A549 (cell line): ENCODE measurements around the gene RERE.

Source experiments
- EP300 ChIP-seq, 2 experiments: fragments of >200 bp; sonication (Bioruptor Twin); formaldehyde crosslinking; IDR thresholded peaks; 2 replicates in 1 of 2; 3 replicates in 1 of 2; pipeline ENCODE4 v1.6.1; 2016 to 2017
- RARB ChIP-seq: fragments of 250-450 bp; sonication (Bioruptor Pico); IDR thresholded peaks from 2 replicates; pipeline ENCODE4 v1.8.0; 2021; ENCODE audit warnings: mild to moderate bottlenecking, moderate library complexity
- TF ChIP-seq, protein P1 (sequence below): fragments of >200 bp; sonication (Bioruptor Twin); formaldehyde crosslinking; IDR thresholded peaks from 3 replicates; pipeline ENCODE4 v1.5.1; 2016

GRCh38 chr1:8396083-8396785 is 421.2 kb downstream of the RERE start:
- no peak for TF ChIP-seq RARB
- TF ChIP-seq, protein P1, sequence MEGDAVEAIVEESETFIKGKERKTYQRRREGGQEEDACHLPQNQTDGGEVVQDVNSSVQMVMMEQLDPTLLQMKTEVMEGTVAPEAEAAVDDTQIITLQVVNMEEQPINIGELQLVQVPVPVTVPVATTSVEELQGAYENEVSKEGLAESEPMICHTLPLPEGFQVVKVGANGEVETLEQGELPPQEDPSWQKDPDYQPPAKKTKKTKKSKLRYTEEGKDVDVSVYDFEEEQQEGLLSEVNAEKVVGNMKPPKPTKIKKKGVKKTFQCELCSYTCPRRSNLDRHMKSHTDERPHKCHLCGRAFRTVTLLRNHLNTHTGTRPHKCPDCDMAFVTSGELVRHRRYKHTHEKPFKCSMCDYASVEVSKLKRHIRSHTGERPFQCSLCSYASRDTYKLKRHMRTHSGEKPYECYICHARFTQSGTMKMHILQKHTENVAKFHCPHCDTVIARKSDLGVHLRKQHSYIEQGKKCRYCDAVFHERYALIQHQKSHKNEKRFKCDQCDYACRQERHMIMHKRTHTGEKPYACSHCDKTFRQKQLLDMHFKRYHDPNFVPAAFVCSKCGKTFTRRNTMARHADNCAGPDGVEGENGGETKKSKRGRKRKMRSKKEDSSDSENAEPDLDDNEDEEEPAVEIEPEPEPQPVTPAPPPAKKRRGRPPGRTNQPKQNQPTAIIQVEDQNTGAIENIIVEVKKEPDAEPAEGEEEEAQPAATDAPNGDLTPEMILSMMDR, result no peak
- TF ChIP-seq EP300 (IDR thresholded peaks at IDR 0.05), result no peak
